NCI-H345 (cell line): Measurements from ENCODE around the gene SIN3A.
"Not testable (repeated sequence)": the region's sequence is repeated elsewhere in the genome, so short reads cannot be mapped to it uniquely, and the experiment has no call there.

ENCODE experiments used
- DNase-seq: peaks from one replicate; lab custom pipeline; 2025; lab: John Stamatoyannopoulos, UW

SIN3A gene

DNA sequence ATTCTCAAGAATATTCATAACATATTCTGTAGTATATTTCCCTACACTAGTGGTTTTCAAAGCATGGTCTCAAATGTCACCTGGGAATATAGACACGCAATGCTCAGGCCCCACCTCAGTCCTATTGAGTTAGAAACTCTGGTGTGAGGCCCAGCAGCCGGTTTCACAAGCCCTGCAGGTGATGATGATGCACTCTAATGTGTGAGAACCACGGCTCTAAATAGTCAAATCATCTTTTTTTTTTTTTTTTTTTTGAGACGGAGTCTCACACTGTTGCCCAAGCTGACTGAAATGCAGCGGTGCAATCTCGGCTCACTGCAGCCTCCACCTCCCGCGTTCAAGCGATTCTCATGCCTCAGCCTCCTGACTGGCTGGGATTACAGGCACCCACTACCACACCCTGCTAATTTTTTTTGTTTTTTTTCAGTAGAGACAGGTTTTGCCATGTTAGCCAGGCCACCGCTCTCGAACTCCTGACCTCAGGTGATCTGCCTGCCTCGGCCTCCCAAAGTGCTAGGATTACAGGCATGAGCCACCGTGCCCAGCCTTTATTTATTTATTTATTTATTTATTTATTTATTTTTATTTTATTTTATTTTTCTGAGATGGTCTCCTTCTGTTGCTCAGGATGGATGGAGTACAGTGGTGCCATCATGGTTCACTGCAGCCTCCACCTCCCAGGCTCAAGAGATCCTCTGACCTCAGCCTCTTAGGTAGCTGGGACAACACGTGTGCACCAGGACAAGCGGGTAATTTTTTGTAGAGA, 117.7 kb downstream of the SIN3A start:
- not testable (repeated sequence) for DNase-seq

DNA sequence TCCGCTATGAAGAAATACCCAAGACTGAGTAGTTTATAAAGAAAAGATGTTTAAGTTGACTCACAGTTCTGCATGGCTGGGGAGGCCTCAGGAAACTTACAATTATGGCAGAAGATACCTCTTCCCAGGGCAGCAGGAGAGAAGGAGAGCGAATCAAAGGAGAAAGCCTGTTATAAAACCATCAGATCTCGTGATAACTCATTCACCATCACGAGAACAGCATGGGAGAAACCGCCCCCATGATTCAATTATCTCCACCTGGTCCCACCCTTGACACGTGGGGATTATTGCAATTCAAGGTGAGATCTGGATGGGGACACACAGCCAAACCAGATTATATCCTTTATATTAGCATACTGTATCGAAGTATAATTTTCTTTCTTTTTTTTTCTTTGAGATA, 119.4 kb downstream of the SIN3A start:
- not testable (repeated sequence) for DNase-seq

DNA sequence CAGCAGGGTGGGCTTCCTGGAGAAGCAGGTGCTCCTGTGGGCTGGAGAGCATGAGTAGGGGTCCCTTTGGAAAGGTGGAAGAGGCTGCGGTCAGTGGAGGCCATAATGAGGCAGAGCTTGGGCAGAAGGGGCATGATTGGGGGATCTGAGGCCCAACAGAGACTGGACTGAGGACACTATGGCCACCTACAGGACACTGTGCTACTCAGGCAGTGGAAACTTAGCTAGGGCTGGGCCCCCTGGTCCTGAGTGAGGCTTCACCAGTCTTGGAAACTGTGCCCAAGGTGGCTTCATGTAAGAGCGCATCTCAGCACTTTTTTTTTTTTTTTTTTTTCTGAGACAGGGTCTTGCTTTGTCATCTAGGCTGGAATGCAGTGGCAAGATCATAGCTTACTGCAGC, 121.9 kb downstream of the SIN3A start:
- no peak for DNase-seq

DNA sequence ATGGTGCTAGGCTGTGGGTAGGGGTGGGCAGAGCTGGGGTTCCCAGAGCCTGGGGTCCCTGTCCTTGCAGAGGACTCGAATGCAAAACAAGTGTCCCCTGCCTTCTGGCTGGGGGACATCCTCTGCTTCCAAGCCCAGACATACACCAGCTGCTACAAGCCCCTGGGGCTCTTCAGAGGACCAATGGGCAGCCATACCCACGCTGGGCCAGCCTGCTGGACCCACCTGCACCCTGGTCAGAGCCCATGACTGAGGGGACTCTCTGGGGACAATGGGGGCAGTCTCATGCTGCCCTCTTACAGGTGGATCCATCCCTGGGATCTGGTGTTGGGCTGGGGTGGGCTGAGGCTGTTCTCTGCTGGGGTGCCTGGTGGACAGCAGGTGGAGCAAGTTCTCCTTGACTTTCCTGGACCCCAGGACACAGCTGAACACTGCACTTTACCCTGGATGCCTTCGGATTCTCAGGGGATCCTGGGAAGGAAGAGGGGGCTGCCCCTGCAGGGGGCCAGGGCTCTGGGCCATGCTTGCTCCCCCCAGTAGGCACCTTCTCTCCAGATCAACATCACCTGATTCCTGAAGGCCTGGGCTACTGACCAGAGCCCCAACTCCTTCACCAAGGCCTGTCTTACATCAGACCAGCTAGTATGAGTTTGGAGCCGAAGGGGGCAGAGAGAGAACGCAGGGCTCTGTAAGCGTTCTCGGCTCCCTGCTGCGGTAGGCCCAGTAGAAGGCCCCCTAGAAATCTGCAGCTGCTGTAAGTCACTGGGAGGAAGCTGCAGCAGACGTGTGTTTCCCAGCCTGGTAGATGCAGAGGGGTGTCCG, 122.8 kb downstream of the SIN3A start:
- no peak for DNase-seq

DNA sequence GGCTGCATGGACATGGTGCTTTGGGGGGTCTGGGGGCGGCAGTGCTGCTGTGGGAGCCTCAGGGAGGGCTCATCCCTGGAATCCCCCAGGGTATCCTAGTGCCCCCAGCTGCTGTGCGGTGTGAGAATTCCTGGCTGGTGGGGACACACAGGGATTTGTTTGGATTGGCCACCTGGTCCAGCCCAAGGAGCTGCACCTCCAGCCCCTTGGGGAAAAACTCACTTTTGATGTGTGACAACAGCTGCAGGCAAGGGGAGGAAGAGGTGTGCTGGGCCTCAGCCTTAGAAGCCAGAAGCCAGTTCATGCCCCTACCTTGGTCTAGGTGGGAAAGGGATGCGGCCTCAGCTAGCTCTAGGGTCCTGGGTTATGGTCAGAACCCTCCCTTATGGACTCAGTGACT, 124.0 kb downstream of the SIN3A start:
- no peak for DNase-seq

DNA sequence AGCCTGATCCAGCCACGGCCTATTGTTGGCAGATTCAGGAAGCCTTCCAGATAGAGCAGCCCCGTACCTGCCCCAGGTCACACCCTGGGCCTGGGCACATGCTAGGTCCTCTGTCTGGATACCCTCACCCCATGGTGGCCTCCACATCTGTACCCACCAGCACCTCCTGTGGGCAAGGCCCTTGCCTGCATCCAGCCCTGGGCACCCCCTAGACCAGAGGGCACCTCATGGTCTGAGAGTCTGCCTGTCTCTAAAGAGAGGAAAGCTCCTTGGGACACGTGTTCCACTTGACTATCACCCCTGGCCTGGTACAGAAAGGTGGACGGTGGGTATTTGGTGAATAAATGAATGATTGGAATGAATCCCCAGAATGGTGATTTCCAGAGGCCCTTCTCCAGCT, 124.5 kb downstream of the SIN3A start:
- DNase-seq, result no peak

DNA sequence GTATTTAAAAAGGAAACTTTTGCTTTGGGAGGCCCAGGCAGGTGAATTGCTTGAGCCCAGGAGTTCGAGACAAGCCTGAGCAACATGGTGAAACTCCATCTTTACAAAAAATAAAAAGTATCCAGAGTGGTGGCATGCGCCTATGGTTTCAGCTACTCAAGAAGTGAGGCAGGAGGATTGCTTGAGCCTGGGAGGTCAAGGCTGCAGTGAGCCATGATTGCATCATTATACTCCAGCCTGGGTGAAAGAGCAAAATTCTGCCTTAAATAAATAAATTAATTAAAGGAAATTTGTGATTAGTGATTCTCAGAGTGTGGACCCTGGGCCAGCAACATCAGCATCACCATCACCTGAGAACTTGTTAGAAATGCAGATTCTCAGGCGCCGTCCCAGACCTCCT, 125.6 kb downstream of the SIN3A start:
- DNase-seq, result no peak

DNA sequence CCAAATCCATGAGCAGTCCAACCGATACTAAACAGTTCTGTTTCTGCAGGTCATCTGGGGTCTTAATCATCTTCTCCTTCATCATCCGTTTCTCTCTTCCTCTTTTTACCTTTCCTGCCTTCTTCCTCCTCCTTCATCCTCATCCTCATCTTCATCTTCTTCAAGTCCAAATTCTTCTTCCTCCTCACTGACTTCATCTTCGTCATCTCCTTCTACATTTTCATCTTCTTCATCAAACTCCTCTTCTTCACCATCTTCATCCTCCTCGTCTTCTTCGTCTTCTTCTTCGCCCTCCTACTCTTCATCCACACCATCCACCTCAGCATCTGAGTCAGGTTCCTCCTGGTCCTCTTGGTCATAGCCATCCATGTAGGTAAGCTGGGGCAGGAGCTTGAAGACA, 129.8 kb downstream of the SIN3A start:
- DNase-seq, result no peak
